Stimulated activated CD4-positive, alpha-beta T cell treated with anti-CD3 and anti-CD28 coated beads, Interleukin-1b, Interleukin-23, amount 100 ng/mL, for 4 hours (primary cell): ENCODE results near the gene WIPI1.
"Not testable (repeated sequence)": the region's sequence is repeated elsewhere in the genome, so short reads cannot be mapped to it uniquely, and the experiment has no call there.

Experiments
- DNase-seq, 2 donors: peaks; one replicate each; pipeline ENCODE4 v3.0.0-alpha.2; 2020; ENCODE audit warnings: low read depth in 2 of 2

The WIPI1 gene

GRCh38 chr17:68417317-68417716, 40.0 kb downstream of the WIPI1 start:
- DNase-seq, result no peak

DNA sequence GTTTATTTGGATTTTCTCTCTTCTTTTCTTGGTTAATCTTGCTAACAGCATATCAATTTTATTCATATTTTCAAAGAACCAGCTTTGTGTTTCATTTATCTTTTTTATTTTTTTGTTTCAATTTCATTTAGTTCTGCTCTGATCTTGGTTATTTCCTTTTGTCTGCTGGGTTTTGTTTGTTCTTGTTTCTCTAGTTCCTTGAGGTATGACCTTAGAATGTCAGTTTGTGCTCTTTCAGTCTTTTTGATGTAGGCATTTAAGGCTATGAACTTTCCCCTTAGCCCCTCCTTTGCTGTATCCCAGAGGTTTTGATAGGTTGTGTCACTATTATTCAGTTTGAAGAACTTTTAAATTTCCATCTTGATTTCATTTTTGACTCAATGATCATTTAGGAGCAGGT, 42.4 kb downstream of the WIPI1 start:
- not testable (repeated sequence) for DNase-seq

DNA sequence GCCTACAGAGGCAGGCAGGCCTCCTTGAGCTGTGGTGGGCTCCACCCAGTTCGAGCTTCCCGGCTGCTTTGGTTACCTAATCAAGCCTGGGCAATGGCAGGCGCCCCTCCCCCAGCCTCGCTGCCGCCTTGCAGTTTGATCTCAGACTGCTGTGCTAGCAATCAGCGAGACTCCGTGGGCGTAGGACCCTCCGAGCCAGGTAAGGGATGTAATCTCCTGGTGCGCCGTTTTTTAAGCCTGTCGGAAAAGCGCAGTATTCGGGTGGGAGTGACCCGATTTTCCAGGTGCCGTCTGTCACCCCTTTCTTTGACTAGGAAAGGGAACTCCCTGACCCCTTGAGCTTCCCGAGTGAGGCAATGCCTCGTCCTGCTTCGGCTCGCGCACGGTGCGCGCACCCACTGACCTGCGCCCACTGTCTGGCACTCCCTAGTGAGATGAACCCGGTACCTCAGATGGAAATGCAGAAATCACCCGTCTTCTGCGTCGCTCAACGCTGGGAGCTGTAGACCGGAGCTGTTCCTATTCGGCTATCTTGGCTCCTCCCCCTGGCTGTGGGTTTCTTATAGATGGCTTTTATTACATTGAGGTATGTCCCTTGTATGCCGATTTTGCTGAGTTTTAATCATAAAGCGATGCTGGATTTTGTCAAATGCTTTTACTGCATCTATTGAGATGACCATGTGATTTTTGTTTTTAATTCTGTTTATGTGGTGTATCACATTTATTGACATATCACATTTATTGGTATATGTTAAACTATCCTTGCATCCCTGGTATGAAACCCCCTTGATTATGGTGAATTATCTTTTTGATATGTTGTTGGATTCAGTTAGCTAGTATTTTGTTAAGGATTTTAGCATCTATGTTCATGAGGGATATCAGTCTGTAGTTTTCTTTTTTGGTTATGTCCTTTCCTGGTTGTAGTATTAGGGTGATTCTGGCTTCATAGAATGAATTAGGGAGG, 43.4 kb downstream of the WIPI1 start:
- peak; percentile 24 for DNase-seq

DNA sequence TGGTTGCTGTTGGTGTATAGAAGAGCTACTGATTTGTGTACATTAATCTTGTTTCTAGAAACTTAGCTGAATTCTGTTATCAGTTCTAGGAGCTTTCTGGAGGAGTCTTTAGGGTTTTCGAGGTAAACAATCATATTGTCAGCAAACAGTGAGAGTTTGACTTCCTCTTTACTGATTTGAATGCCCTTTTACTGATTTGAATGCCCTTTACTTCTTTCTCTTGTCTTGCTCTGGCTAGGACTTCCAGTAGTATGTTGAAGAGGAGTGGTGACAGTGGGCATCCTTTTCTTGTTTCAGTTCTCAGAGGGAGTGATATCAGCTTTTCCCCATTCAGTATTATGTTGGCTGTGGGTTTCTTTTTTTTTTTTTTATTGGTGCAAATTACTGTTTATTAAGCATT, 49.6 kb downstream of the WIPI1 start:
- DNase-seq, result not testable (repeated sequence)

- DNase-seq, result not testable (repeated sequence)
These were observed 53.5 kb downstream of the WIPI1 start for GRCh38 chr17:68403837-68404236.

DNA sequence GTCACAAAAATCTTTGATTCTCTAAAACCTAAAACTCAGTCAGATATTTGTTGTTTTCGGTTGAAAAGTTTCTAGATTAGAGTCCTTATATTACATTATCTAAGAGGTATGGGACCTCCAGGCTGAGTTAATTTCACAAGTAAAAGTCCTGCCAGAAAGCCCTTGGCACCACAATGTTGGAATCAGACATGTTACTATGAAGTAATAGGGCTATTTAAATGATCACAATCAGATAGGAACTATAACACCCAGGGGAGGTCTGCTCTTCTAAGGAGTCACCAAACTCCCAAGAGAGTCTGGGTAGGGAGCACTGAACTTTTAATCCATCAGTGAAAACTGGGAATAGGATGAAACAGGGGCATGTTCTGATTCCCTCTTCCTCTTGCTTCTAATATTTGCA, 54.2 kb downstream of the WIPI1 start:
- no peak for DNase-seq

GRCh38 chr17:68401288-68401687, 56.0 kb downstream of the WIPI1 start:
- DNase-seq, result no peak

GRCh38 chr17:68400404-68400735, 56.9 kb downstream of the WIPI1 start:
- no peak for DNase-seq

- DNase-seq, result peak; percentile 7 to 17
These were observed 57.5 kb downstream of the WIPI1 start for GRCh38 chr17:68399638-68400403.

GRCh38 chr17:68398691-68399637, 58.3 kb downstream of the WIPI1 start:
- DNase-seq, result no peak

GRCh38 chr17:68397108-68397536, 60.2 kb downstream of the WIPI1 start:
- no peak for DNase-seq

DNA sequence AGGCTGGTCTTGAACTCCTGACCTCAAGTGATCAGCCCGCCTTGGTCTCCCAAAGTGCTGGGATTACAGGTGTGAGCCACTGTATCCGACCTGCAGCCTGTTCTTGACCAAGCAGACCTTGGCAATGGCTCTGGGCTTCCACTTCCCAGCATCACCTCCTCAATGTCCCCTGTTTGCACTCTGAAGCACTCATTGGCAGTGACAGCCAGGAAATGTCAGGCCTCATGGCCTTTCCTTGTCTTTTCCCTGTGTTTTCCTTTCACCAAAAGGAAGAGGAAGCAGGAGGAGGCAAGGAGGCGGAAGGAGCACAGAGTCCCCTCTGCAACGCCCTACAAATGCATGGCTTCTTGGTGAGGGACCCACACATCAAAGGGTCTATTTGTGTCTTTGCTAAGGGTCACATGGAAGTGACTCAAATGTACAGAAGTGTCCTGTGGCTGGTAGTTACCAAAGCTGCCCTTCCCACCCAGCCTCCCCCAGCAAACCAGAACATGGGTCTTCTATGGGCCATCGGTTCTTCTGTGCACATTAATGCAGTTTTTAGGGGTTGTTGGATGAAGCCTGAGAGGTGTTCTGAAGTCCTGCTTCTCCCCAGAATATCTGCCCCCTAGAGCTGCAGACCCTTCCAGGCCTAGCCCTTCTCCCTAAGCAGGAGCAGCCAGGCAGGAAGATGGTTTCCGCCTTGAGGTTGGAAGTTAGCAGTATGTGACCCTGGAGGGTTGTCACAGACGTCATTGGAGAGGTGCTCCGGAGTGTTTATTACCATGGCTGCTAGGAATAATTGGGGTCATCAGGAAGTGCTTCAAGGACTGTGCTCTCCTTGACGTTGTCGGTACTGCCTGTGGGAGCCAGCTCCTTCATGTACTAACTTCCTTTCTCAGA, 60.8 kb downstream of the WIPI1 start:
- no peak for DNase-seq

DNA sequence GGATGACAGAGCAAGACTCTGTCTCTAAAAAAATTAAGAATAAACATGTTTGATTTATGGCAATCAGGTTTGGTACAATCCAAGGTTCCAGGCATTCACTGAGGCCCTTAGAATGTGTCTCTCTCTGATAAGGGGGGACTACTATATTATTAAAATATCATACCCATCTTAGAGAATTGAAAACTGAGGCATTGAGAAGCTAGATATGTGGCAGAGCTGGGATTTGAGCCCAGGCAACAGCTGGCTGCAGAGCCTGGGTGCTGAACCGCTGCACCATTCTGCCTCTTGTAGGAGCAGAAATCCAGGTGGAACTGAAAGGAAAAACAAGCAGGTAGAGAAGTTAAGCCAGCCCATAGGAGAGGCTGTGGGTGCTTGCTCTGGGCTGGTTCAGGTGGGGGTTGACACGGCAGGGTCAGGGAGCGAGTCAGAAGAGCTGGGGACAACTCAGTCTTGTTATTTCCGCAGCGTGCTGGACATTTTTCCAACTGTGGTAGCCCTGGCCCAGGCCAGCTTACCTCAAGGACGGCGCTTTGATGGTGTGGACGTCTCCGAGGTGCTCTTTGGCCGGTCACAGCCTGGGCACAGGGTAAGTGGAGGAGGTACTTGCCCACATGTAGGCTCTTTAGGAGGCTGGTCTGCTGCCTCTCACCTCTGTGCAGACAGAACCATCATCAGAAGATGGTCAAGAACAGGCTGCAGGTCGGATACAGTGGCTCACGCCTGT, 62.5 kb downstream of the WIPI1 start:
- DNase-seq, result no peak

- no peak for DNase-seq
These were observed 65.6 kb downstream of the WIPI1 start for GRCh38 chr17:68391561-68392268.

GRCh38 chr17:68390888-68391545, 66.3 kb downstream of the WIPI1 start:
- DNase-seq, result no peak

- no peak for DNase-seq
These were observed 68.3 kb downstream of the WIPI1 start for GRCh38 chr17:68389041-68389440.

DNA sequence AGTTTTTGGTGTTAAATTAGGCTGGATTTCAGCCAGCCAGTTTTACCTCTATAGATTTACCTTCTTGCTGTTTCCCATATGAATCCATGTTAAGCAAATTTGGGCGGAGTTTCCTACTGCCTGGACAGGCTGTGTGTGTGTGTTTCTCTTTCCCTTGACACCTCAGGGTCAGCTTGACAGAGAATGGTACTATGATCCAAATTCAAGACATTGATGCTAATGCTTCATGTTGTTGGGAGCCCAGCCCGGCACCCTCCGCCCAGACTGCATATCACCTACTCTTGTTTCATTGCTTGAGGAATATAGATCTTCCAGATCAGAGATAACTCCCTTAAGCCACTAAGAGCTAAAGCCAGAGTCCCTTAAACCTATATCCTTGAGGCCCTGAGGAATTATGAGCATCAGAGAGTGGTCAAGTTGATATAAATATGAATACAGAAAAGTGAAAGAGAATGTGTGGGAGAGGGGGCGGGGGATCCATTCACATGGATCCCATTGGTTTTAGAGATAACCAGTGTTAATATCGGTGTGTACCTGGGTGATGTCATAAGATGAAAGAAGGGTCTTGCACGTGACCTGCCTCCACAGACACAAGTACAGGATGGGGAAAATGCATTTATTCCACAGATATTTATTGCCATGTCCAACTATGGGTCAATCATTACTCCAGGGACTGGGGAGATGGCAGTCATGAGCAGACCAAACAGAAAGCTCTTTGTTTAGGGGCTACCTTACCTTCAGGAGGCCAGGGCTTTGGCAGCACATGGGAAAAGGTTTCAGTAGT, 69.7 kb downstream of the WIPI1 start:
- DNase-seq, result no peak
